Measurements from ENCODE around the gene CDR2L. TPM values are rescaled to one million over a fixed set of nuclear protein-coding genes. Genes with fewer than 3 reads are reported as not detected.

CDR2L gene
- polyA plus RNA-seq, 1 of the 3 experiments (the other 2 are of a cell fraction) = 21.2 TPM

GRCh38 chr17:75011401-75012095 is 24.1 kb downstream of the CDR2L start:
- Histone ChIP-seq H3K9me3 (no peaks in the 10 kb centered on the region), H3K79me2 (ENCODE audit: insufficient read depth) (peaks cover 38% of the 10 kb centered on the region), H3K9ac (peak overlapping the region; percentile 86), H3K27me3 (ENCODE audit: insufficient read depth) (no peaks in the 10 kb centered on the region), H3K4me3 (ENCODE audit: low read depth in 2 of 2, low read length in 1 of 2) (peak overlapping the region; percentile 65 to 77), H3K4me2 (peak overlapping the region; percentile 89), H3K4me1 (ENCODE audit: control insufficient read depth in 1 of 2, insufficient read depth in 2 of 2, low read depth in 1 of 2, low read length in 1 of 2) (peaks cover 17 to 26% of the 10 kb centered on the region in 2 experiments; a peak in 3 of 4 replicates), H3K36me3 (replicated peaks in 1 of 2; ENCODE audit: control insufficient read depth in 1 of 2, insufficient read depth in 2 of 2, low read length in 1 of 2) (peaks cover 0 to 2% of the 10 kb centered on the region in 2 experiments), H2AFZ (ENCODE audit: low read depth) (peak overlapping the region; percentile 99), H4K20me1 (ENCODE audit: insufficient read depth) (no peaks in the 10 kb centered on the region), H3F3A (replicated peaks; ENCODE audit: insufficient read depth) (peaks cover 16% of the 10 kb centered on the region), H3K9me2 (no peaks in the 10 kb centered on the region), H3K27ac (ENCODE audit: low read depth in 2 of 2, low read length in 1 of 2) (peak overlapping the region; percentile 88 to 95)
- peak; percentile 77 for DNase-seq
- POLR2A ChIA-PET = interaction anchor here (0.5 to 6.2 kb wide), 26 partner anchors 8 to 258 kb away, joined by 3 to 197 read pairs (median 5); partner anchors contain the start of genes ARMC7, ATP5PD, CDR2L and FDXR
- WGBS (ENCODE audit: low lambda C conversion rate) = 43% methylated on average over 13 of the region's 13 CpGs
- no peak for TF ChIP-seq YY1 (IDR thresholded peaks at IDR 0.05; ENCODE audit: low read depth)
- 0 out of 2 replicates have a peak, but pooled peaks have one; percentile 59 for TF ChIP-seq MAX (IDR thresholded peaks at IDR 0.05; ENCODE audit: low read depth)
- no peak for TF ChIP-seq TEAD4 (IDR thresholded peaks at IDR 0.05; ENCODE audit: borderline replicate concordance, insufficient read depth)
- TF ChIP-seq FOSL2 (IDR thresholded peaks at IDR 0.05; ENCODE audit: borderline replicate concordance, low read depth) = peak; percentile 0; the same call in 1 of the 2 replicates
- 0 out of 4 replicates have a peak, but pooled peaks of 1 of the 2 experiments have one; percentile 11 for TF ChIP-seq EP300 (IDR thresholded peaks at IDR 0.05; ENCODE audit: borderline replicate concordance in 1 of 2, low read depth in 1 of 2, low read length in 1 of 2)
- TF ChIP-seq TCF12 (IDR thresholded peaks at IDR 0.05) = 0 out of 2 replicates have a peak, but pooled peaks have one; percentile 17
- TF ChIP-seq CHD2 (IDR thresholded peaks at IDR 0.05; ENCODE audit: low read length, partially characterized antibody) = no peak
- TF ChIP-seq MXI1 (IDR thresholded peaks at IDR 0.05; ENCODE audit: low read depth, low read length) = peak; percentile 61; the same call in 1 of the 2 replicates
- TF ChIP-seq USF1 (IDR thresholded peaks at IDR 0.05; ENCODE audit: borderline replicate concordance, low read depth) = peak; percentile 65; the same call in 1 of the 2 replicates
- CTCF ChIA-PET = interaction anchor here (0.7 to 19.8 kb wide), 30 partner anchors 8 to 220 kb away, joined by 3 to 295 read pairs (median 5); partner anchors contain the start of genes ARMC7, CDR2L, HID1 and NT5C

- H3K79me2 ChIP-seq (ENCODE audit: insufficient read depth) = peaks cover 43% of the 10 kb centered on the region
- no peaks in the 10 kb centered on the region for H3K9me3 ChIP-seq
- peak overlapping the region; percentile 86 for H3K9ac ChIP-seq
- H2AFZ ChIP-seq (ENCODE audit: low read depth) = peak overlapping the region; percentile 99
- H3K27me3 ChIP-seq (ENCODE audit: insufficient read depth) = no peaks in the 10 kb centered on the region
- 15% methylated on average over 5 of the region's 5 CpGs for WGBS (ENCODE audit: low lambda C conversion rate)
- H3K36me3 ChIP-seq (replicated peaks in 1 of 2; ENCODE audit: control insufficient read depth in 1 of 2, insufficient read depth in 2 of 2, low read length in 1 of 2) = peaks cover 3 to 5% of the 10 kb centered on the region in 2 experiments
- peak overlapping the region; percentile 88 to 95 for H3K27ac ChIP-seq (ENCODE audit: low read depth in 2 of 2, low read length in 1 of 2)
- no peak for DNase-seq
- H3K4me1 ChIP-seq (ENCODE audit: control insufficient read depth in 1 of 2, insufficient read depth in 2 of 2, low read depth in 1 of 2, low read length in 1 of 2) = peaks cover 17 to 26% of the 10 kb centered on the region in 2 experiments; a peak in 3 of 4 replicates
- H3K4me3 ChIP-seq (ENCODE audit: low read depth in 2 of 2, low read length in 1 of 2) = peak overlapping the region; percentile 65 to 77
- peaks cover 16% of the 10 kb centered on the region for H3F3A ChIP-seq (replicated peaks; ENCODE audit: insufficient read depth)
- H3K4me2 ChIP-seq = peak overlapping the region; percentile 89
- POLR2A ChIA-PET = interaction anchor here (0.6 to 6.2 kb wide), 25 partner anchors 9 to 1487 kb away, joined by 3 to 197 read pairs (median 5); partner anchors contain the start of genes ARMC7, ATP5PD, CDR2L and FDXR
- H3K9me2 ChIP-seq = no peaks in the 10 kb centered on the region
- no peaks in the 10 kb centered on the region for H4K20me1 ChIP-seq (ENCODE audit: insufficient read depth)
- no peak for TF ChIP-seq FOXJ3 (CRISPR knock-in tag; IDR thresholded peaks at IDR 0.05)
- no peak for TF ChIP-seq PBX3 (IDR thresholded peaks at IDR 0.05)
- TF ChIP-seq GATA2 (CRISPR knock-in tag; IDR thresholded peaks at IDR 0.05) = no peak
- no peak for TF ChIP-seq NRF1 (IDR thresholded peaks at IDR 0.05; ENCODE audit: low read depth, low read length)
- TF ChIP-seq TEAD4 (IDR thresholded peaks at IDR 0.05; ENCODE audit: borderline replicate concordance, insufficient read depth) = no peak
- no peak for TF ChIP-seq SMC3 (IDR thresholded peaks at IDR 0.05; ENCODE audit: low read depth, low read length)
- TF ChIP-seq FOSL2 (IDR thresholded peaks at IDR 0.05; ENCODE audit: borderline replicate concordance, low read depth) = no peak
- TF ChIP-seq ZBTB33 (IDR thresholded peaks at IDR 0.05; ENCODE audit: borderline replicate concordance, low read depth) = no peak
- TF ChIP-seq RXRA (IDR thresholded peaks at IDR 0.05; ENCODE audit: borderline replicate concordance, low read depth) = no peak
- TF ChIP-seq TAF1 (IDR thresholded peaks at IDR 0.05; ENCODE audit: borderline replicate concordance, low read depth, low read length) = no peak
- TF ChIP-seq TCF12 (IDR thresholded peaks at IDR 0.05) = no peak
- TF ChIP-seq CHD2 (IDR thresholded peaks at IDR 0.05; ENCODE audit: low read length, partially characterized antibody) = no peak
- CTCF ChIA-PET = interaction anchor here (0.7 to 19.8 kb wide), 22 partner anchors 8 to 190 kb away, joined by 3 to 295 read pairs (median 8); partner anchors contain the start of genes CDR2L, HID1, NT5C and OTOP2
Observed at GRCh38 chr17:75012096-75012345, 24.6 kb downstream of the CDR2L start.
